Measurements from ENCODE around the gene GLIPR1. TPM values are rescaled to one million over a fixed set of nuclear protein-coding genes. Genes with fewer than 3 reads are reported as not detected.

Gene GLIPR1
- polyA plus RNA-seq, 1 donor from 2014 or later = 0.12 TPM

- Histone ChIP-seq H3K9me3 (ENCODE audit: low read length) (no peaks in the 10 kb centered on the region), H3K4me2 (ENCODE audit: low read length) (no peak overlapping the region), H4K20me1 (ENCODE audit: insufficient read depth) (no peaks in the 10 kb centered on the region), H2AFZ (ENCODE audit: low read depth, low read length) (no peak overlapping the region), H3F3A (ENCODE audit: insufficient read depth, low read length, poor library complexity, severe bottlenecking) (no peaks in the 10 kb centered on the region), H3K9me2 (ENCODE audit: insufficient read depth, low read length) (no peaks in the 10 kb centered on the region), H3K9ac (ENCODE audit: low read length) (no peak overlapping the region), H3K27me3 (ENCODE audit: insufficient read depth, low read depth, low read length) (no peaks in the 10 kb centered on the region), H3K79me2 (replicated peaks; ENCODE audit: insufficient read depth, low read length) (no peaks in the 10 kb centered on the region), H3K4me3 (ENCODE audit: low read length) (no peak overlapping the region), H3K27ac (ENCODE audit: low read length) (no peak overlapping the region), H3K36me3 (ENCODE audit: insufficient read depth, low read length) (no peaks in the 10 kb centered on the region)
- TF ChIP-seq EP300 (conservative IDR thresholded peaks at IDR 0.05; ENCODE audit: poor library complexity, severe bottlenecking) (no peak), POLR2AphosphoS5 (IDR thresholded peaks at IDR 0.05) (no peak), CTCF (IDR thresholded peaks at IDR 0.05; ENCODE audit: poor library complexity, severe bottlenecking) (no peak), SMC3 (conservative IDR thresholded peaks at IDR 0.05; ENCODE audit: poor library complexity) (no peak), TAF1 (IDR thresholded peaks at IDR 0.05; ENCODE audit: low read depth) (no peak), REST (IDR thresholded peaks at IDR 0.05; ENCODE audit: borderline replicate concordance) (no peak), EZH2 (IDR thresholded peaks at IDR 0.05; ENCODE audit: borderline replicate concordance, insufficient read depth, low read length, poor library complexity, severe bottlenecking) (no peak), MXI1 (conservative IDR thresholded peaks at IDR 0.05; ENCODE audit: poor library complexity, severe bottlenecking) (no peak), RAD21 (conservative IDR thresholded peaks at IDR 0.05) (no peak)
Observed at GRCh38 chr12:75489613-75490210, 9.2 kb downstream of the GLIPR1 start.

- Histone ChIP-seq H3K27me3 (ENCODE audit: insufficient read depth, low read depth, low read length) (no peaks in the 10 kb centered on the region), H3K9me2 (ENCODE audit: insufficient read depth, low read length) (no peaks in the 10 kb centered on the region), H3F3A (ENCODE audit: insufficient read depth, low read length, poor library complexity, severe bottlenecking) (no peaks in the 10 kb centered on the region), H3K9me3 (ENCODE audit: low read length) (no peaks in the 10 kb centered on the region), H3K36me3 (ENCODE audit: insufficient read depth, low read length) (no peaks in the 10 kb centered on the region), H2AFZ (ENCODE audit: low read depth, low read length) (no peak overlapping the region), H3K9ac (ENCODE audit: low read length) (no peak overlapping the region), H3K4me2 (ENCODE audit: low read length) (no peak overlapping the region), H4K20me1 (ENCODE audit: insufficient read depth) (no peaks in the 10 kb centered on the region), H3K4me3 (ENCODE audit: low read length) (no peak overlapping the region), H3K79me2 (replicated peaks; ENCODE audit: insufficient read depth, low read length) (no peaks in the 10 kb centered on the region), H3K27ac (ENCODE audit: low read length) (no peak overlapping the region)
- TF ChIP-seq SMC3 (conservative IDR thresholded peaks at IDR 0.05; ENCODE audit: poor library complexity) (no peak), EZH2 (IDR thresholded peaks at IDR 0.05; ENCODE audit: borderline replicate concordance, insufficient read depth, low read length, poor library complexity, severe bottlenecking) (no peak), CTCF (IDR thresholded peaks at IDR 0.05; ENCODE audit: poor library complexity, severe bottlenecking) (no peak), REST (IDR thresholded peaks at IDR 0.05; ENCODE audit: borderline replicate concordance) (no peak), POLR2AphosphoS5 (IDR thresholded peaks at IDR 0.05) (no peak), EP300 (conservative IDR thresholded peaks at IDR 0.05; ENCODE audit: poor library complexity, severe bottlenecking) (no peak), RAD21 (conservative IDR thresholded peaks at IDR 0.05) (no peak), TAF1 (IDR thresholded peaks at IDR 0.05; ENCODE audit: low read depth) (no peak), MXI1 (conservative IDR thresholded peaks at IDR 0.05; ENCODE audit: poor library complexity, severe bottlenecking) (no peak)
Observed at GRCh38 chr12:75491169-75491568, 10.6 kb downstream of the GLIPR1 start.
